ENCODE data around the gene AUTS2.

Gene AUTS2

GRCh38 chr7:70533614-70534013, 935.3 kb downstream of the AUTS2 start:
- Histone ChIP-seq H3K9me2 (ENCODE audit: low read depth, low read length) (no peaks in the 10 kb centered on the region), H3K9me3 (ENCODE audit: low read length) (peaks cover 4% of the 10 kb centered on the region; the same call in 1 of the 2 replicates), H3K9ac (ENCODE audit: low read length) (no peak overlapping the region), H3K4me3 (ENCODE audit: low read depth, low read length, poor library complexity, severe bottlenecking) (no peak overlapping the region), H3K36me3 (ENCODE audit: insufficient read depth, low read length) (peaks cover 7% of the 10 kb centered on the region; the same call in 1 of the 2 replicates), H3K4me1 (ENCODE audit: insufficient read depth, low read length, severe bottlenecking) (no peaks in the 10 kb centered on the region), H3K27ac (ENCODE audit: low read depth, low read length, poor library complexity, severe bottlenecking) (no peak overlapping the region), H3K27me3 (ENCODE audit: insufficient read depth, low read length) (no peaks in the 10 kb centered on the region), H3K79me2 (ENCODE audit: insufficient read depth, low read length) (no peaks in the 10 kb centered on the region), H4K20me1 (ENCODE audit: insufficient read depth, low read length) (no peaks in the 10 kb centered on the region), H3K4me2 (ENCODE audit: low read length) (no peak overlapping the region), H3F3A (ENCODE audit: insufficient read depth, low read length) (no peaks in the 10 kb centered on the region), H2AFZ (ENCODE audit: low read length) (no peak overlapping the region)
- TF ChIP-seq CTCF (IDR thresholded peaks at IDR 0.05; ENCODE audit: low read length) (no peak), EZH2 (IDR thresholded peaks at IDR 0.05; ENCODE audit: borderline replicate concordance, low read length) (no peak)

- Histone ChIP-seq H3K4me2 (ENCODE audit: low read length) (no peak overlapping the region), H3F3A (ENCODE audit: insufficient read depth, low read length) (no peaks in the 10 kb centered on the region), H3K9ac (ENCODE audit: low read length) (no peak overlapping the region), H3K79me2 (ENCODE audit: insufficient read depth, low read length) (no peaks in the 10 kb centered on the region), H3K9me2 (ENCODE audit: low read depth, low read length) (no peaks in the 10 kb centered on the region), H4K20me1 (ENCODE audit: insufficient read depth, low read length) (no peaks in the 10 kb centered on the region), H3K36me3 (ENCODE audit: insufficient read depth, low read length) (no peaks in the 10 kb centered on the region), H3K27ac (ENCODE audit: low read depth, low read length, poor library complexity, severe bottlenecking) (no peak overlapping the region), H3K9me3 (ENCODE audit: low read length) (no peaks in the 10 kb centered on the region), H2AFZ (ENCODE audit: low read length) (no peak overlapping the region), H3K4me1 (ENCODE audit: insufficient read depth, low read length, severe bottlenecking) (peaks cover 3% of the 10 kb centered on the region), H3K4me3 (ENCODE audit: low read depth, low read length, poor library complexity, severe bottlenecking) (no peak overlapping the region), H3K27me3 (ENCODE audit: insufficient read depth, low read length) (no peaks in the 10 kb centered on the region)
- TF ChIP-seq EZH2 (IDR thresholded peaks at IDR 0.05; ENCODE audit: borderline replicate concordance, low read length), result no peak
- no peak for TF ChIP-seq CTCF (IDR thresholded peaks at IDR 0.05; ENCODE audit: low read length)
Measured at GRCh38 chr7:70539205-70539604, 940.9 kb downstream of the AUTS2 start.

GRCh38 chr7:70539617-70540016, 941.3 kb downstream of the AUTS2 start:
- no peaks in the 10 kb centered on the region for H3K9me3 ChIP-seq (ENCODE audit: low read length)
- no peak for TF ChIP-seq EZH2 (IDR thresholded peaks at IDR 0.05; ENCODE audit: borderline replicate concordance, low read length)
- TF ChIP-seq CTCF (IDR thresholded peaks at IDR 0.05; ENCODE audit: low read length), result no peak
- no peak overlapping the region for H3K4me2 ChIP-seq (ENCODE audit: low read length)
- H3K9me2 ChIP-seq (ENCODE audit: low read depth, low read length), result no peaks in the 10 kb centered on the region
- no peak overlapping the region for H3K4me3 ChIP-seq (ENCODE audit: low read depth, low read length, poor library complexity, severe bottlenecking)
- no peaks in the 10 kb centered on the region for H3K27me3 ChIP-seq (ENCODE audit: insufficient read depth, low read length)
- H3K36me3 ChIP-seq (ENCODE audit: insufficient read depth, low read length), result no peaks in the 10 kb centered on the region
- no peaks in the 10 kb centered on the region for H4K20me1 ChIP-seq (ENCODE audit: insufficient read depth, low read length)
- H3K9ac ChIP-seq (ENCODE audit: low read length), result no peak overlapping the region
- no peak overlapping the region for H3K27ac ChIP-seq (ENCODE audit: low read depth, low read length, poor library complexity, severe bottlenecking)
- peaks cover 7% of the 10 kb centered on the region for H3K4me1 ChIP-seq (ENCODE audit: insufficient read depth, low read length, severe bottlenecking)
- no peak overlapping the region for H2AFZ ChIP-seq (ENCODE audit: low read length)
- H3K79me2 ChIP-seq (ENCODE audit: insufficient read depth, low read length), result no peaks in the 10 kb centered on the region
- no peaks in the 10 kb centered on the region for H3F3A ChIP-seq (ENCODE audit: insufficient read depth, low read length)

Data from OCI-LY1 (cell line).